ENCODE measurements around the gene WTAP. TPM values are rescaled to one million over a fixed set of nuclear protein-coding genes. Genes with fewer than 3 reads are reported as not detected.

The WTAP gene
- total RNA-seq, 4 donors from 2014 or later: 74.8 to 202 (median 133) TPM

GRCh38 chr6:159800141-159800865, 73.0 kb downstream of the WTAP start, which contains the start of gene PNLDC1:
TSS of gene PNLDC1 (plus strand) at chr6:159800276. CDS start at chr6:159800308, 32 bp downstream.
- DNase-seq (ENCODE audit: low spot score) (no peak), ATAC-seq (ENCODE audit: low FRiP score) (peak; percentile 22)
- no peak for TF ChIP-seq CTCF (IDR thresholded peaks at IDR 0.05)

GRCh38 chr6:159801935-159802334, 74.6 kb downstream of the WTAP start:
- DNase-seq (ENCODE audit: low spot score): no peak
- ATAC-seq (ENCODE audit: low FRiP score): no peak

GRCh38 chr6:159804504-159804903, 77.2 kb downstream of the WTAP start:
- ATAC-seq (ENCODE audit: low FRiP score): no peak
- TF ChIP-seq CTCF (IDR thresholded peaks at IDR 0.05): no peak
- DNase-seq (ENCODE audit: low spot score): no peak

More at GRCh38 chr6:159801935-159802334, 74.6 kb downstream of the WTAP start:
- no peak for TF ChIP-seq CTCF (IDR thresholded peaks at IDR 0.05)

- no peak for TF ChIP-seq CTCF (IDR thresholded peaks at IDR 0.05)
- ATAC-seq (ENCODE audit: low FRiP score) (no peak), DNase-seq (ENCODE audit: low spot score) (no peak)
These were observed 78.2 kb downstream of the WTAP start for GRCh38 chr6:159805440-159806020.

Small RNAs within 50 kb of the gene (small RNA-seq; reads per million reads assigned to genes)
- not detected for gene RNU4ATAC18P
- gene SNORA20: 69.5 reads per million, percentile 96 among the genes with 10 or more reads in this experiment
- not detected for gene SNORA29

Other genes starting within 250 kb of the WTAP start
- 1,000 to 10,000 TPM in 2 of 4 donors, 100 to 1,000 TPM in 2; 455 to 1,833 (median 1,242) TPM for gene SOD2, start 34.3 kb upstream of the WTAP start, total RNA-seq
- 10 to 100 TPM in 1 of 4 donors, 1 to 10 TPM in 3; 4.6 to 15.1 (median 6.5) TPM for gene ACAT2, start 34.5 kb downstream of the WTAP start, total RNA-seq
- 100 to 1,000 TPM; 146 to 248 (median 192) TPM for gene TCP1, start 62.1 kb downstream of the WTAP start, total RNA-seq
- gene MRPL18, start 63.0 kb downstream of the WTAP start, total RNA-seq: 10 to 100 TPM; 37.2 to 87.6 (median 60.3) TPM
- under 1 TPM in 1 of 4 donors, not detected in 3; 0.37 TPM for gene PNLDC1, start 72.8 kb downstream of the WTAP start, total RNA-seq
- gene MAS1, start 163.5 kb downstream of the WTAP start, total RNA-seq: under 1 TPM in 1 of 4 donors, not detected in 3; under 0.01 TPM
- 100 to 1,000 TPM in 3 of 4 donors, 10 to 100 TPM in 1; 69.9 to 131 (median 110) TPM for gene IGF2R, start 241.6 kb downstream of the WTAP start, total RNA-seq